OCI-LY1 (cell line): ENCODE data around the gene ADAMTS17.

Experiments
- H2AFZ ChIP-seq: fragments of 200-600 bp; sonication (generic), shearing (Covaris generic); 2 replicates; pipeline ENCODE4 v1.6.0; 2014; ENCODE audit warnings: antibody characterized with exemption, mild to moderate bottlenecking, low read length
- H3F3A ChIP-seq: fragments of 200-600 bp; sonication (generic), shearing (Covaris generic); 2 replicates; pipeline ENCODE4 v1.6.0; 2014; ENCODE audit warnings: mild to moderate bottlenecking, antibody characterized with exemption, low read length, moderate library complexity; ENCODE audit not compliant: insufficient read depth
- H3K27ac ChIP-seq: fragments of 200-600 bp; sonication (generic); 2 replicates; pipeline ENCODE4 v1.5.1; 2014; ENCODE audit warnings: low read length, mixed run types, mild to moderate bottlenecking, low read depth; ENCODE audit not compliant: poor library complexity, severe bottlenecking
- H3K27me3 ChIP-seq: fragments of 200-600 bp; sonication (generic); 2 replicates; pipeline ENCODE4 v1.6.0; 2014; ENCODE audit warnings: antibody characterized with exemption, mild to moderate bottlenecking, low read length, moderate library complexity; ENCODE audit not compliant: insufficient read depth
- H3K36me3 ChIP-seq: fragments of 200-600 bp; sonication (generic); 2 replicates; pipeline ENCODE4 v1.6.1; 2014; ENCODE audit warnings: mild to moderate bottlenecking, antibody characterized with exemption, low read length, moderate library complexity, mixed read lengths; ENCODE audit not compliant: insufficient read depth
- H3K4me1 ChIP-seq: fragments of 200-600 bp; sonication (generic); 2 replicates; pipeline ENCODE4 v1.5.1; 2014; ENCODE audit warnings: mild to moderate bottlenecking, low read length, moderate library complexity; ENCODE audit not compliant: insufficient read depth, severe bottlenecking
- H3K4me2 ChIP-seq: fragments of 200-600 bp; sonication (generic), shearing (Covaris generic); 2 replicates; pipeline ENCODE4 v1.6.1; 2014; ENCODE audit warnings: low read length
- H3K4me3 ChIP-seq: fragments of 200-600 bp; sonication (generic); 2 replicates; pipeline ENCODE4 v1.5.1; 2014; ENCODE audit warnings: low read length, low read depth, mild to moderate bottlenecking, mixed read lengths; ENCODE audit not compliant: poor library complexity, severe bottlenecking
- H3K79me2 ChIP-seq: fragments of 200-600 bp; shearing (Covaris generic); 2 replicates; pipeline ENCODE4 v1.6.1; 2016; ENCODE audit warnings: mixed run types, low read length, mixed read lengths; ENCODE audit not compliant: insufficient read depth
- H3K9ac ChIP-seq: fragments of 200-600 bp; sonication (generic), shearing (Covaris generic); 2 replicates; pipeline ENCODE4 v1.6.1; 2014; ENCODE audit warnings: mild to moderate bottlenecking, low read length, mixed read lengths
- H3K9me2 ChIP-seq: fragments of 200-600 bp; sonication (generic), shearing (Covaris generic); 2 replicates; pipeline ENCODE4 v1.6.1; 2014; ENCODE audit warnings: low read depth, mild to moderate bottlenecking, low read length, mixed read lengths
- H3K9me3 ChIP-seq: fragments of 200-600 bp; shearing (Covaris generic); 2 replicates; pipeline ENCODE4 v1.6.1; 2014; ENCODE audit warnings: low read length, mixed read lengths
- H4K20me1 ChIP-seq: fragments of 200-600 bp; sonication (generic), shearing (Covaris generic); 2 replicates; pipeline ENCODE4 v1.6.0; 2016; ENCODE audit warnings: mild to moderate bottlenecking, low read length; ENCODE audit not compliant: insufficient read depth
- EZH2 ChIP-seq: fragments of 200-600 bp; sonication (generic), shearing (Covaris generic); IDR thresholded peaks from 2 replicates; pipeline ENCODE4 v1.8.0; 2017; ENCODE audit warnings: borderline replicate concordance, mixed run types, mild to moderate bottlenecking, antibody characterized with exemption, low read length, moderate library complexity, mixed read lengths
- TF ChIP-seq, protein P1 (sequence below): fragments of 200-600 bp; sonication (generic), shearing (Covaris generic); IDR thresholded peaks from 2 replicates; pipeline ENCODE4 v1.5.1; 2017; ENCODE audit warnings: mild to moderate bottlenecking, antibody characterized with exemption, low read length, moderate library complexity, mixed read lengths

Gene ADAMTS17

DNA sequence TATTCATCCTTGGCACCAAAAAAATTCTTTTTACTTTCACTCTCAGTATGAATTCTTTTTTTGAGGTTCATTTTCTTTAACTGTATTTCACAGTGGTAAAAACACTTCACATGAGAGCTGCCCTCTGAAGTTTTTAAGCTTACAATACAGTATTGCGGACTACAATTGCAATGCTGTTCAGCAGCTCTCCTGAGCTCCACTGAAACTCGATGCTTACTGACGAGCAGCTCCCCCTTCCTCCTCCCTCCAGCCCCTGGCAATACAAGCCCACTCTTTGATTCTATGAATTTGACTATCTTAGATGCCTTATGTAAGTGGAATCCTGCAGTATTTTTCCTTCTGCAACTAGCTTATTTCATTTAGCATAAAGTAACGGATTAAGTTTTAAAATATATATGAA, 183.4 kb downstream of the ADAMTS17 start:
- Histone ChIP-seq H3K79me2 (no peaks in the 10 kb centered on the region), H3K36me3 (no peaks in the 10 kb centered on the region), H3K9me3 (no peaks in the 10 kb centered on the region), H3K9me2 (no peaks in the 10 kb centered on the region), H4K20me1 (no peaks in the 10 kb centered on the region), H3K27me3 (no peaks in the 10 kb centered on the region), H3K27ac (no peak overlapping the region), H3K4me1 (no peaks in the 10 kb centered on the region), H2AFZ (no peak overlapping the region), H3F3A (no peaks in the 10 kb centered on the region), H3K4me3 (no peak overlapping the region), H3K9ac (no peak overlapping the region), H3K4me2 (no peak overlapping the region)
- TF ChIP-seq, protein P1, sequence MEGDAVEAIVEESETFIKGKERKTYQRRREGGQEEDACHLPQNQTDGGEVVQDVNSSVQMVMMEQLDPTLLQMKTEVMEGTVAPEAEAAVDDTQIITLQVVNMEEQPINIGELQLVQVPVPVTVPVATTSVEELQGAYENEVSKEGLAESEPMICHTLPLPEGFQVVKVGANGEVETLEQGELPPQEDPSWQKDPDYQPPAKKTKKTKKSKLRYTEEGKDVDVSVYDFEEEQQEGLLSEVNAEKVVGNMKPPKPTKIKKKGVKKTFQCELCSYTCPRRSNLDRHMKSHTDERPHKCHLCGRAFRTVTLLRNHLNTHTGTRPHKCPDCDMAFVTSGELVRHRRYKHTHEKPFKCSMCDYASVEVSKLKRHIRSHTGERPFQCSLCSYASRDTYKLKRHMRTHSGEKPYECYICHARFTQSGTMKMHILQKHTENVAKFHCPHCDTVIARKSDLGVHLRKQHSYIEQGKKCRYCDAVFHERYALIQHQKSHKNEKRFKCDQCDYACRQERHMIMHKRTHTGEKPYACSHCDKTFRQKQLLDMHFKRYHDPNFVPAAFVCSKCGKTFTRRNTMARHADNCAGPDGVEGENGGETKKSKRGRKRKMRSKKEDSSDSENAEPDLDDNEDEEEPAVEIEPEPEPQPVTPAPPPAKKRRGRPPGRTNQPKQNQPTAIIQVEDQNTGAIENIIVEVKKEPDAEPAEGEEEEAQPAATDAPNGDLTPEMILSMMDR, result no peak
- TF ChIP-seq EZH2, result no peak

DNA sequence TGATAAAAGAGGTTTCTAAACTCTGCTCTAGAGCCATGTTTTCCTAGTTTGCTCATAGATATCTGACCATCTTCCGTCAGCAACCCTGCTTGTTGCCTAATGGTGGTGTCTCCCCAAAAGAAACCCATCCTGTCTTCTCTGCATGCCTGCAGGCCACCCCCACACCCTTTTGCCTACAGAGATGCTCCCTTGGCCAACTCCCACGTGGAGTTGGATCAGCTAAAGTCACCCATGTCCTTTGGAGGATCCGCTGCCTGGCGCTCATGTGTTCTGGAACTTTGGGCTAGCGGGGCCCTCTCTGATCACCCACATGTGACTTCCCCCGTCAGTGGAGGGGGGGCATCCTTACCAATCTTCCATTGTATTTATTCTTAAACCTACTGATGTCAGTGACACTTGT, 185.6 kb downstream of the ADAMTS17 start:
- Histone ChIP-seq H4K20me1 (no peaks in the 10 kb centered on the region), H3K27me3 (no peaks in the 10 kb centered on the region), H3K4me2 (no peak overlapping the region), H3F3A (no peaks in the 10 kb centered on the region), H3K9ac (no peak overlapping the region), H3K4me1 (no peaks in the 10 kb centered on the region), H2AFZ (no peak overlapping the region), H3K27ac (no peak overlapping the region), H3K79me2 (no peaks in the 10 kb centered on the region), H3K9me2 (no peaks in the 10 kb centered on the region), H3K9me3 (no peaks in the 10 kb centered on the region), H3K4me3 (no peak overlapping the region), H3K36me3 (no peaks in the 10 kb centered on the region)
- TF ChIP-seq EZH2, result no peak
- TF ChIP-seq, protein P1, result no peak

DNA sequence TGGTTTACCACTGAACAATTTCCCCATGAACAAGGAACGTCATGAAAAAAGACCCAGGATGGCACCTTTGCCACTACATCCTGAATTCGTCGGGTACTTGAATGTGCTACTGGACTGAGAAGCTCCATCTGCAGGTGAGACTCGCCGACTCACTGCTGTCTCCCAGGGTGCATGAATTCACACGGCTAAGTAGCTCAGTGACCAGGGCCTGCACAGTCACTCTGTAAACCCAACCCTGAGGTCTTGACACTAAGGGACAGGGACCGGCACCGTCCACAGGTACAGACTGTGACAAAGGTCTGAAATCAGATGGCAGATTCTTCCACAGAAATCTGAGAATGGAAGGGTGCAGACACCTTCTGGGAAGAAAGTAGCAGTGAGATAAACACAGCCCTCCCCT, 187.4 kb downstream of the ADAMTS17 start:
- no peaks in the 10 kb centered on the region for H3K4me1 ChIP-seq
- no peaks in the 10 kb centered on the region for H3F3A ChIP-seq
- no peaks in the 10 kb centered on the region for H3K36me3 ChIP-seq
- H3K79me2 ChIP-seq, result no peaks in the 10 kb centered on the region
- H3K27me3 ChIP-seq, result no peaks in the 10 kb centered on the region
- H3K9me2 ChIP-seq, result no peaks in the 10 kb centered on the region
- no peak overlapping the region for H2AFZ ChIP-seq
- TF ChIP-seq EZH2, result no peak
- TF ChIP-seq, protein P1, result no peak
- H3K9ac ChIP-seq, result no peak overlapping the region
- H3K4me2 ChIP-seq, result no peak overlapping the region
- no peaks in the 10 kb centered on the region for H3K9me3 ChIP-seq
- H3K4me3 ChIP-seq, result no peak overlapping the region
- H3K27ac ChIP-seq, result no peak overlapping the region
- no peaks in the 10 kb centered on the region for H4K20me1 ChIP-seq
